ENCODE measurements around the gene RFX2. TPM values are rescaled to one million over a fixed set of nuclear protein-coding genes. Genes with fewer than 3 reads are reported as not detected.

Gene RFX2
- total and polyA plus RNA-seq, 9 of the 15 experiments (the other 6 are each of a cell fraction or from before 2014, with no cell fraction given): 3.6 to 18.7 (median 8.7) TPM

DNA sequence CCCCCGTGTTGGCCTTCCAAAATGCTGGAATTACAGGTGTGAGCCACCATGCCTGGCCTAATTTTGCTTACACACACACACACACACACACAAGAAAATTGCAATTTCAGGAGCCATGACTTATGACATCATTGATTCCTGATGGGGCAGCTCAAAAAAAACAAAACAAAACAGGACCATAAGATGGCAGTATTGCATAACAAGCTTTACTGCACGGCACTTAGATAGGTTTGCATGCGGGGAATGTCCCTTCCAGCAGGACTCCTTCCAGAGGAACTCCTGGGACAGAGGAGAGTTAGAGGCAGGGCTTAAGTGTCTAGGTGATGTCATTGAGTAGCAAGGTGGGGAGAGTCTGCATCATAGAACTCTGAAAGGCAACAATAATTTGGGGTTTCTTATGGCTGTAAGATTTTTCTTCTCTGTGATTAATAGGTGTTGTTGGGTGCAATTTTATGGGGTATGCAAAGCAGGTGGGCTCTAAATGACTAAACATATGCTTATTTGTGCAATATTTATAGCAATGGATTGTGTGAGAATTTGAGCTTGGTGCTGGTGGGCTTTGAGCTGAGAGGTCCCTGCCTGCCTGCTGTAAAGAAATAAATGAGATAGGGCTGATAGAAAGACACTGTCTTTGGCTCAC is 16.2 kb upstream of the RFX2 start (continued):
- TF ChIP-seq YY1 (IDR thresholded peaks at IDR 0.05; ENCODE audit: borderline replicate concordance in 1 of 3, control insufficient read depth in 1 of 3, extremely low read depth in 1 of 3, insufficient read depth in 3 of 3, insufficient read length in 1 of 3, insufficient replicate concordance in 2 of 3, low read depth in 1 of 3, low read length in 2 of 3) (peak in 1 of 3 experiments; percentile 35), MAFG (tag; conservative IDR thresholded peaks at IDR 0.05) (no peak), KAT7 (CRISPR knock-in tag; IDR thresholded peaks at IDR 0.05; ENCODE audit: borderline replicate concordance) (no peak), NCOA4 (IDR thresholded peaks at IDR 0.05; ENCODE audit: partially characterized antibody) (no peak), ZBED1 (IDR thresholded peaks at IDR 0.05) (no peak), ILF3 (IDR thresholded peaks at IDR 0.05; ENCODE audit: borderline replicate concordance) (no peak), ZNF764 (CRISPR knock-in tag; IDR thresholded peaks at IDR 0.05; ENCODE audit: low read depth) (no peak), ZNF282 (CRISPR knock-in tag; IDR thresholded peaks at IDR 0.05) (no peak), CSDE1 (IDR thresholded peaks at IDR 0.05) (no peak), POLR2A (conservative IDR thresholded peaks at IDR 0.05) (no peak)
- TF ChIP-seq, protein P1, sequence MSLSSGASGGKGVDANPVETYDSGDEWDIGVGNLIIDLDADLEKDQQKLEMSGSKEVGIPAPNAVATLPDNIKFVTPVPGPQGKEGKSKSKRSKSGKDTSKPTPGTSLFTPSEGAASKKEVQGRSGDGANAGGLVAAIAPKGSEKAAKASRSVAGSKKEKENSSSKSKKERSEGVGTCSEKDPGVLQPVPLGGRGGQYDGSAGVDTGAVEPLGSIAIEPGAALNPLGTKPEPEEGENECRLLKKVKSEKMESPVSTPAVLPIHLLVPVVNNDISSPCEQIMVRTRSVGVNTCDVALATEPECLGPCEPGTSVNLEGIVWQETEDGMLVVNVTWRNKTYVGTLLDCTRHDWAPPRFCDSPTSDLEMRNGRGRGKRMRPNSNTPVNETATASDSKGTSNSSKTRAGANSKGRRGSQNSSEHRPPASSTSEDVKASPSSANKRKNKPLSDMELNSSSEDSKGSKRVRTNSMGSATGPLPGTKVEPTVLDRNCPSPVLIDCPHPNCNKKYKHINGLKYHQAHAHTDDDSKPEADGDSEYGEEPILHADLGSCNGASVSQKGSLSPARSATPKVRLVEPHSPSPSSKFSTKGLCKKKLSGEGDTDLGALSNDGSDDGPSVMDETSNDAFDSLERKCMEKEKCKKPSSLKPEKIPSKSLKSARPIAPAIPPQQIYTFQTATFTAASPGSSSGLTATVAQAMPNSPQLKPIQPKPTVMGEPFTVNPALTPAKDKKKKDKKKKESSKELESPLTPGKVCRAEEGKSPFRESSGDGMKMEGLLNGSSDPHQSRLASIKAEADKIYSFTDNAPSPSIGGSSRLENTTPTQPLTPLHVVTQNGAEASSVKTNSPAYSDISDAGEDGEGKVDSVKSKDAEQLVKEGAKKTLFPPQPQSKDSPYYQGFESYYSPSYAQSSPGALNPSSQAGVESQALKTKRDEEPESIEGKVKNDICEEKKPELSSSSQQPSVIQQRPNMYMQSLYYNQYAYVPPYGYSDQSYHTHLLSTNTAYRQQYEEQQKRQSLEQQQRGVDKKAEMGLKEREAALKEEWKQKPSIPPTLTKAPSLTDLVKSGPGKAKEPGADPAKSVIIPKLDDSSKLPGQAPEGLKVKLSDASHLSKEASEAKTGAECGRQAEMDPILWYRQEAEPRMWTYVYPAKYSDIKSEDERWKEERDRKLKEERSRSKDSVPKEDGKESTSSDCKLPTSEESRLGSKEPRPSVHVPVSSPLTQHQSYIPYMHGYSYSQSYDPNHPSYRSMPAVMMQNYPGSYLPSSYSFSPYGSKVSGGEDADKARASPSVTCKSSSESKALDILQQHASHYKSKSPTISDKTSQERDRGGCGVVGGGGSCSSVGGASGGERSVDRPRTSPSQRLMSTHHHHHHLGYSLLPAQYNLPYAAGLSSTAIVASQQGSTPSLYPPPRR (CRISPR knock-in tag; IDR thresholded peaks at IDR 0.05; ENCODE audit: borderline replicate concordance): no peak
- TF ChIP-seq, protein P2, sequence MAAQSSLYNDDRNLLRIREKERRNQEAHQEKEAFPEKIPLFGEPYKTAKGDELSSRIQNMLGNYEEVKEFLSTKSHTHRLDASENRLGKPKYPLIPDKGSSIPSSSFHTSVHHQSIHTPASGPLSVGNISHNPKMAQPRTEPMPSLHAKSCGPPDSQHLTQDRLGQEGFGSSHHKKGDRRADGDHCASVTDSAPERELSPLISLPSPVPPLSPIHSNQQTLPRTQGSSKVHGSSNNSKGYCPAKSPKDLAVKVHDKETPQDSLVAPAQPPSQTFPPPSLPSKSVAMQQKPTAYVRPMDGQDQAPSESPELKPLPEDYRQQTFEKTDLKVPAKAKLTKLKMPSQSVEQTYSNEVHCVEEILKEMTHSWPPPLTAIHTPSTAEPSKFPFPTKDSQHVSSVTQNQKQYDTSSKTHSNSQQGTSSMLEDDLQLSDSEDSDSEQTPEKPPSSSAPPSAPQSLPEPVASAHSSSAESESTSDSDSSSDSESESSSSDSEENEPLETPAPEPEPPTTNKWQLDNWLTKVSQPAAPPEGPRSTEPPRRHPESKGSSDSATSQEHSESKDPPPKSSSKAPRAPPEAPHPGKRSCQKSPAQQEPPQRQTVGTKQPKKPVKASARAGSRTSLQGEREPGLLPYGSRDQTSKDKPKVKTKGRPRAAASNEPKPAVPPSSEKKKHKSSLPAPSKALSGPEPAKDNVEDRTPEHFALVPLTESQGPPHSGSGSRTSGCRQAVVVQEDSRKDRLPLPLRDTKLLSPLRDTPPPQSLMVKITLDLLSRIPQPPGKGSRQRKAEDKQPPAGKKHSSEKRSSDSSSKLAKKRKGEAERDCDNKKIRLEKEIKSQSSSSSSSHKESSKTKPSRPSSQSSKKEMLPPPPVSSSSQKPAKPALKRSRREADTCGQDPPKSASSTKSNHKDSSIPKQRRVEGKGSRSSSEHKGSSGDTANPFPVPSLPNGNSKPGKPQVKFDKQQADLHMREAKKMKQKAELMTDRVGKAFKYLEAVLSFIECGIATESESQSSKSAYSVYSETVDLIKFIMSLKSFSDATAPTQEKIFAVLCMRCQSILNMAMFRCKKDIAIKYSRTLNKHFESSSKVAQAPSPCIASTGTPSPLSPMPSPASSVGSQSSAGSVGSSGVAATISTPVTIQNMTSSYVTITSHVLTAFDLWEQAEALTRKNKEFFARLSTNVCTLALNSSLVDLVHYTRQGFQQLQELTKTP (IDR thresholded peaks at IDR 0.05; ENCODE audit: low read depth in 1 of 2, partially characterized antibody in 2 of 2): peak in 1 of 2 experiments; percentile 40
- TF ChIP-seq, protein P3, sequence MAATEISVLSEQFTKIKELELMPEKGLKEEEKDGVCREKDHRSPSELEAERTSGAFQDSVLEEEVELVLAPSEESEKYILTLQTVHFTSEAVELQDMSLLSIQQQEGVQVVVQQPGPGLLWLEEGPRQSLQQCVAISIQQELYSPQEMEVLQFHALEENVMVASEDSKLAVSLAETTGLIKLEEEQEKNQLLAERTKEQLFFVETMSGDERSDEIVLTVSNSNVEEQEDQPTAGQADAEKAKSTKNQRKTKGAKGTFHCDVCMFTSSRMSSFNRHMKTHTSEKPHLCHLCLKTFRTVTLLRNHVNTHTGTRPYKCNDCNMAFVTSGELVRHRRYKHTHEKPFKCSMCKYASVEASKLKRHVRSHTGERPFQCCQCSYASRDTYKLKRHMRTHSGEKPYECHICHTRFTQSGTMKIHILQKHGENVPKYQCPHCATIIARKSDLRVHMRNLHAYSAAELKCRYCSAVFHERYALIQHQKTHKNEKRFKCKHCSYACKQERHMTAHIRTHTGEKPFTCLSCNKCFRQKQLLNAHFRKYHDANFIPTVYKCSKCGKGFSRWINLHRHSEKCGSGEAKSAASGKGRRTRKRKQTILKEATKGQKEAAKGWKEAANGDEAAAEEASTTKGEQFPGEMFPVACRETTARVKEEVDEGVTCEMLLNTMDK (IDR thresholded peaks at IDR 0.05; ENCODE audit: borderline replicate concordance, insufficient read depth, low read depth, low read length, poor library complexity, severe bottlenecking): no peak
- TF ChIP-seq, protein P4, sequence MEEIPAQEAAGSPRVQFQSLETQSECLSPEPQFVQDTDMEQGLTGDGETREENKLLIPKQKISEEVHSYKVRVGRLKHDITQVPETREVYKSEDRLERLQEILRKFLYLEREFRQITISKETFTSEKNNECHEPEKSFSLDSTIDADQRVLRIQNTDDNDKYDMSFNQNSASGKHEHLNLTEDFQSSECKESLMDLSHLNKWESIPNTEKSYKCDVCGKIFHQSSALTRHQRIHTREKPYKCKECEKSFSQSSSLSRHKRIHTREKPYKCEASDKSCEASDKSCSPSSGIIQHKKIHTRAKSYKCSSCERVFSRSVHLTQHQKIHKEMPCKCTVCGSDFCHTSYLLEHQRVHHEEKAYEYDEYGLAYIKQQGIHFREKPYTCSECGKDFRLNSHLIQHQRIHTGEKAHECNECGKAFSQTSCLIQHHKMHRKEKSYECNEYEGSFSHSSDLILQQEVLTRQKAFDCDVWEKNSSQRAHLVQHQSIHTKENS (CRISPR knock-in tag; IDR thresholded peaks at IDR 0.05): no peak
